Neuron (in vitro differentiated cells): Measurements from ENCODE around the gene HACD4.

Experiments
- H2AFZ ChIP-seq: one replicate; pipeline ENCODE4 v1.6.1; 2013; ENCODE audit warnings: low read depth, mild to moderate bottlenecking, inconsistent platforms, low read length, moderate library complexity
- H3K27me3 ChIP-seq: one replicate; pipeline ENCODE4 v1.6.1; 2013; ENCODE audit warnings: low read length; ENCODE audit not compliant: insufficient read depth
- H3K36me3 ChIP-seq: one replicate; pipeline ENCODE4 v1.6.1; 2013; ENCODE audit warnings: low read length; ENCODE audit not compliant: insufficient read depth
- H3K4me1 ChIP-seq: one replicate; pipeline ENCODE4 v1.6.1; 2013; ENCODE audit warnings: low read length; ENCODE audit not compliant: insufficient read depth
- H3K4me3 ChIP-seq: 2 replicates; pipeline ENCODE4 v1.5.1; 2013; ENCODE audit warnings: mild to moderate bottlenecking, low read length, moderate library complexity
- H3K9me3 ChIP-seq: one replicate; pipeline ENCODE4 v1.6.1; 2013; ENCODE audit warnings: low read length

The HACD4 gene

GRCh38 chr9:21001581-21001980, 29.9 kb downstream of the HACD4 start:
- no peak overlapping the region for H3K4me3 ChIP-seq
- no peaks in the 10 kb centered on the region for H3K27me3 ChIP-seq
- H3K4me1 ChIP-seq = no peaks in the 10 kb centered on the region
- H3K9me3 ChIP-seq = peaks cover 9% of the 10 kb centered on the region
- no peak overlapping the region for H2AFZ ChIP-seq
- H3K36me3 ChIP-seq = peaks cover 16% of the 10 kb centered on the region

GRCh38 chr9:20997503-20998076, 33.9 kb downstream of the HACD4 start:
- Histone ChIP-seq H3K27me3 (no peaks in the 10 kb centered on the region), H2AFZ (no peak overlapping the region), H3K9me3 (peaks cover 9% of the 10 kb centered on the region), H3K36me3 (peaks cover 43% of the 10 kb centered on the region), H3K4me1 (no peaks in the 10 kb centered on the region), H3K4me3 (no peak overlapping the region)

- no peaks in the 10 kb centered on the region for H3K27me3 ChIP-seq
- H3K4me1 ChIP-seq = no peaks in the 10 kb centered on the region
- H2AFZ ChIP-seq = no peak overlapping the region
- peaks cover 9% of the 10 kb centered on the region for H3K9me3 ChIP-seq
- no peak overlapping the region for H3K4me3 ChIP-seq
- H3K36me3 ChIP-seq = peaks cover 45% of the 10 kb centered on the region
Observed at GRCh38 chr9:20996809-20997208, 34.6 kb downstream of the HACD4 start.

GRCh38 chr9:20995616-20996015, 35.8 kb downstream of the HACD4 start:
- no peaks in the 10 kb centered on the region for H3K27me3 ChIP-seq
- H3K9me3 ChIP-seq = peaks cover 4% of the 10 kb centered on the region
- no peak overlapping the region for H2AFZ ChIP-seq
- peaks cover 54% of the 10 kb centered on the region for H3K36me3 ChIP-seq
- H3K4me1 ChIP-seq = no peaks in the 10 kb centered on the region
- H3K4me3 ChIP-seq = no peak overlapping the region

GRCh38 chr9:20994486-20994885, 37.0 kb downstream of the HACD4 start:
- H2AFZ ChIP-seq = no peak overlapping the region

GRCh38 chr9:20990867-20991266, 40.6 kb downstream of the HACD4 start:
- Histone ChIP-seq H3K4me1 (no peaks in the 10 kb centered on the region), H3K36me3 (peaks cover 67% of the 10 kb centered on the region), H3K9me3 (peaks cover 3% of the 10 kb centered on the region), H3K4me3 (no peak overlapping the region), H2AFZ (no peak overlapping the region), H3K27me3 (no peaks in the 10 kb centered on the region)

More at GRCh38 chr9:20994486-20994885, 37.0 kb downstream of the HACD4 start:
- Histone ChIP-seq H3K36me3 (peaks cover 64% of the 10 kb centered on the region), H3K27me3 (no peaks in the 10 kb centered on the region), H3K4me3 (no peak overlapping the region), H3K9me3 (peaks cover 6% of the 10 kb centered on the region), H3K4me1 (no peaks in the 10 kb centered on the region)

GRCh38 chr9:20989923-20990341, 41.5 kb downstream of the HACD4 start:
- Histone ChIP-seq H3K4me3 (no peak overlapping the region), H3K9me3 (peaks cover 3% of the 10 kb centered on the region), H3K27me3 (no peaks in the 10 kb centered on the region), H3K36me3 (peaks cover 59% of the 10 kb centered on the region), H2AFZ (no peak overlapping the region), H3K4me1 (no peaks in the 10 kb centered on the region)

GRCh38 chr9:20988671-20989315, 42.6 kb downstream of the HACD4 start:
- Histone ChIP-seq H3K36me3 (peaks cover 52% of the 10 kb centered on the region), H3K4me3 (no peak overlapping the region)

GRCh38 chr9:20988061-20988460, 43.4 kb downstream of the HACD4 start:
- Histone ChIP-seq H3K4me1 (no peaks in the 10 kb centered on the region), H3K27me3 (no peaks in the 10 kb centered on the region), H3K36me3 (peaks cover 52% of the 10 kb centered on the region), H2AFZ (no peak overlapping the region), H3K9me3 (peaks cover 3% of the 10 kb centered on the region), H3K4me3 (no peak overlapping the region)

More at GRCh38 chr9:20988671-20989315, 42.6 kb downstream of the HACD4 start:
- Histone ChIP-seq H3K9me3 (peaks cover 3% of the 10 kb centered on the region), H3K4me1 (no peaks in the 10 kb centered on the region), H2AFZ (no peak overlapping the region), H3K27me3 (no peaks in the 10 kb centered on the region)

- no peaks in the 10 kb centered on the region for H3K4me1 ChIP-seq
- peaks cover 53% of the 10 kb centered on the region for H3K36me3 ChIP-seq
Observed at GRCh38 chr9:20987521-20987920, 43.9 kb downstream of the HACD4 start.

GRCh38 chr9:20985851-20986600, 45.4 kb downstream of the HACD4 start:
- Histone ChIP-seq H3K4me3 (no peak overlapping the region), H3K9me3 (peaks cover 3% of the 10 kb centered on the region), H2AFZ (no peak overlapping the region), H3K4me1 (no peaks in the 10 kb centered on the region), H3K27me3 (no peaks in the 10 kb centered on the region), H3K36me3 (peaks cover 59% of the 10 kb centered on the region)

More at GRCh38 chr9:20987521-20987920, 43.9 kb downstream of the HACD4 start:
- Histone ChIP-seq H3K27me3 (no peaks in the 10 kb centered on the region), H3K4me3 (no peak overlapping the region), H3K9me3 (peaks cover 3% of the 10 kb centered on the region), H2AFZ (no peak overlapping the region)

- Histone ChIP-seq H3K9me3 (no peaks in the 10 kb centered on the region), H3K4me3 (no peak overlapping the region), H3K4me1 (no peaks in the 10 kb centered on the region), H3K36me3 (peaks cover 44% of the 10 kb centered on the region), H3K27me3 (no peaks in the 10 kb centered on the region), H2AFZ (no peak overlapping the region)
Observed at GRCh38 chr9:20984506-20984905, 46.9 kb downstream of the HACD4 start.

- H3K36me3 ChIP-seq = peaks cover 53% of the 10 kb centered on the region
Observed at GRCh38 chr9:20981486-20981885, 50.0 kb downstream of the HACD4 start.

More at GRCh38 chr9:20981486-20981885, 50.0 kb downstream of the HACD4 start:
- H3K27me3 ChIP-seq = no peaks in the 10 kb centered on the region
- no peaks in the 10 kb centered on the region for H3K9me3 ChIP-seq
- H3K4me1 ChIP-seq = no peaks in the 10 kb centered on the region
- no peak overlapping the region for H3K4me3 ChIP-seq
- no peak overlapping the region for H2AFZ ChIP-seq
